ENCODE data around the gene NOTCH1.

Gene NOTCH1

DNA sequence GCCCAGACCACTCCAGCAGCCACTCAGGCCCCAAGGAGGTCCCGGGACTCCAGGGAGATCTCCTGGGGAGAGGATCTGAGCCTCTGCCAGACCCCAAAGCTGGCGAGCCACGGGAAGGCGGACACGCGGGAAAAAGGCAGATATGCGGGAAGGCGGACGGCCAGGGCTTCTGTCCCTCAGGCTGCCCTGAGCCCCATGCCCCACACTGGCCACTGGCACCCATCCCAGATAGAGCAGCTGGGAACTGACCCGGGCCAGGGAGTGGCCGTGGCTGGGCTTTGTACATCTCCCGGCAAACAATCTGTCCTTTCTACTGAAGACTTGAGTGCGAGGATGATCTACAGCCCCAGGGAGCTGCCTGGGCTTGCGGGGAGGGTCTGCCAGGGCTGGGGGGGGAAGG, 21.1 kb upstream of the NOTCH1 start:
- no peaks in the 10 kb centered on the region for H3K9me3 ChIP-seq (ENCODE audit: control extremely low read depth in 1 of 5, control insufficient read depth in 4 of 5, insufficient read depth in 2 of 5, low read depth in 1 of 5, low read length in 4 of 5)
- CTCF ChIA-PET, result no interaction called here
- 90% methylated on average over 11 of the region's 14 CpGs for WGBS (ENCODE audit: insufficient coverage)
- peaks cover 0 to 30% (median 27%) of the 10 kb centered on the region in 4 experiments for H3K4me1 ChIP-seq (ENCODE audit: control extremely low read depth in 1 of 4, control insufficient read depth in 4 of 4, insufficient read depth in 4 of 4, low read length in 3 of 4)
- POLR2A ChIA-PET, result no interaction called here
- H3K4me3 ChIP-seq (ENCODE audit: control insufficient read depth in 1 of 7, extremely low read depth in 1 of 7, insufficient read depth in 4 of 7, low read depth in 2 of 7, low read length in 6 of 7), result no peak overlapping the region
- DNase-seq, result no peak
- no peak overlapping the region for H3K27ac ChIP-seq (ENCODE audit: insufficient read depth in 1 of 2, low read depth in 1 of 2, low read length in 2 of 2, poor library complexity in 1 of 2, severe bottlenecking in 2 of 2)
- H3K36me3 ChIP-seq (ENCODE audit: control insufficient read depth in 4 of 4, insufficient read depth in 4 of 4, low read length in 3 of 4), result no peaks in the 10 kb centered on the region
- no peaks in the 10 kb centered on the region for H3K27me3 ChIP-seq (replicated peaks in 2 of 5; ENCODE audit: control insufficient read depth in 4 of 5, insufficient read depth in 5 of 5, low read length in 4 of 5)

- WGBS (ENCODE audit: insufficient coverage), result 87% methylated on average over 18 of the region's 19 CpGs
- Histone ChIP-seq H3K4me3 (ENCODE audit: control insufficient read depth in 1 of 7, extremely low read depth in 1 of 7, insufficient read depth in 4 of 7, low read depth in 2 of 7, low read length in 6 of 7) (no peak overlapping the region), H3K27ac (ENCODE audit: insufficient read depth in 1 of 2, low read depth in 1 of 2, low read length in 2 of 2, poor library complexity in 1 of 2, severe bottlenecking in 2 of 2) (no peak overlapping the region), H3K27me3 (replicated peaks in 2 of 5; ENCODE audit: control insufficient read depth in 4 of 5, insufficient read depth in 5 of 5, low read length in 4 of 5) (no peaks in the 10 kb centered on the region), H3K9me3 (ENCODE audit: control extremely low read depth in 1 of 5, control insufficient read depth in 4 of 5, insufficient read depth in 2 of 5, low read depth in 1 of 5, low read length in 4 of 5) (no peaks in the 10 kb centered on the region), H3K36me3 (ENCODE audit: control insufficient read depth in 4 of 4, insufficient read depth in 4 of 4, low read length in 3 of 4) (no peaks in the 10 kb centered on the region), H3K4me1 (ENCODE audit: control extremely low read depth in 1 of 4, control insufficient read depth in 4 of 4, insufficient read depth in 4 of 4, low read length in 3 of 4) (peaks cover 0 to 28% (median 27%) of the 10 kb centered on the region in 4 experiments)
- no peak for DNase-seq
- CTCF ChIA-PET, result no interaction called here
- POLR2A ChIA-PET, result no interaction called here
Observed at GRCh38 chr9:136566553-136566895, 20.7 kb upstream of the NOTCH1 start.

GRCh38 chr9:136565715-136566552, 20.1 kb upstream of the NOTCH1 start:
- H3K27me3 ChIP-seq (replicated peaks in 2 of 5; ENCODE audit: control insufficient read depth in 4 of 5, insufficient read depth in 5 of 5, low read length in 4 of 5), result no peaks in the 10 kb centered on the region
- 98% methylated on average over 15 of the region's 26 CpGs for WGBS (ENCODE audit: insufficient coverage)
- no peaks in the 10 kb centered on the region for H3K9me3 ChIP-seq (ENCODE audit: control extremely low read depth in 1 of 5, control insufficient read depth in 4 of 5, insufficient read depth in 2 of 5, low read depth in 1 of 5, low read length in 4 of 5)
- DNase-seq, result no peak
- POLR2A ChIA-PET, result no interaction called here
- H3K4me3 ChIP-seq (ENCODE audit: control insufficient read depth in 1 of 7, extremely low read depth in 1 of 7, insufficient read depth in 4 of 7, low read depth in 2 of 7, low read length in 6 of 7), result no peak overlapping the region
- H3K4me1 ChIP-seq (ENCODE audit: control extremely low read depth in 1 of 4, control insufficient read depth in 4 of 4, insufficient read depth in 4 of 4, low read length in 3 of 4), result peaks cover 0 to 28% (median 27%) of the 10 kb centered on the region in 4 experiments
- CTCF ChIA-PET, result interaction anchor here (4.0 kb wide), 1 partner anchor 13 kb away, joined by 12 read pairs; no protein-coding TSS in a partner anchor
- no peak overlapping the region for H3K27ac ChIP-seq (ENCODE audit: insufficient read depth in 1 of 2, low read depth in 1 of 2, low read length in 2 of 2, poor library complexity in 1 of 2, severe bottlenecking in 2 of 2)
- no peaks in the 10 kb centered on the region for H3K36me3 ChIP-seq (ENCODE audit: control insufficient read depth in 4 of 4, insufficient read depth in 4 of 4, low read length in 3 of 4)

DNA sequence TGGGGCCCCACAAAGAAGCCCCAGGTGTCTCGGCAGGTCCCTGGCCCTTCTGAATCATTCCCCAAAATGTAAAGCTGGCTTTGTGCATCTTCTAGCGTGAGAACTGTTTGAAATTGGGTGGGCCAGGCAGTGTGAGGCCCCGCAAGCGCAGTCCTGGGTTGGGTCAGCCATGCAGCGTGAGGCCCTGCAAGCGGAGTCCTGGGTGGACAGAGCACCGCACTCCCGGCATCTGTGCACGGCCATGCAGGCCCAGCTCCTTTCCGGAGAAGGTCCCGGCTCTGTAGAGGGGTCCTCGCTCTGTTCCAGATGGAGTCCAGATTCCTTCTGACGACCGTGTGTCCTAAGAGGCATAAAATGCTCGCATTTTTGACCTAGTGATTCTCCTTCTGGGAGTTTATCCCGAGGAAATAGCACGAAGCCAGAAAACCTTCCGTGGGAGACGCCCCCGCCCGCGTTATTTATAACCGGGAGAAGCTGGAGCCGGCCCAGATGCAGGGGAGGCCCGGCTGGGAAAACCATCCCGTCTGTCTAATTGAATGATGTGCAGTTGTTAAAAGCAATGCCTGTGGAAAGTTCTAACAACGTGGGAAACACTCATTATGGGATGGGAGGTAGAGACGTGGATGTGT, 19.4 kb upstream of the NOTCH1 start:
- POLR2A ChIA-PET, result interaction anchor here (1.4 kb wide), 1 partner anchor 42 kb away, joined by 4 read pairs; no protein-coding TSS in a partner anchor
- no peaks in the 10 kb centered on the region for H3K36me3 ChIP-seq (ENCODE audit: control insufficient read depth in 4 of 4, insufficient read depth in 4 of 4, low read length in 3 of 4)
- H3K27me3 ChIP-seq (replicated peaks in 2 of 5; ENCODE audit: control insufficient read depth in 4 of 5, insufficient read depth in 5 of 5, low read length in 4 of 5), result no peaks in the 10 kb centered on the region
- peaks cover 0 to 29% (median 28%) of the 10 kb centered on the region in 4 experiments for H3K4me1 ChIP-seq (ENCODE audit: control extremely low read depth in 1 of 4, control insufficient read depth in 4 of 4, insufficient read depth in 4 of 4, low read length in 3 of 4)
- CTCF ChIA-PET, result interaction anchor here (0.7 to 4.0 kb wide), 3 partner anchors 13 to 58 kb away, joined by 3 to 12 read pairs (median 5); no protein-coding TSS in a partner anchor
- H3K9me3 ChIP-seq (ENCODE audit: control extremely low read depth in 1 of 5, control insufficient read depth in 4 of 5, insufficient read depth in 2 of 5, low read depth in 1 of 5, low read length in 4 of 5), result no peaks in the 10 kb centered on the region
- 90% methylated on average over 18 of the region's 28 CpGs for WGBS (ENCODE audit: insufficient coverage)
- H3K4me3 ChIP-seq (ENCODE audit: control insufficient read depth in 1 of 7, extremely low read depth in 1 of 7, insufficient read depth in 4 of 7, low read depth in 2 of 7, low read length in 6 of 7), result no peak overlapping the region
- no peak for DNase-seq
- no peak overlapping the region for H3K27ac ChIP-seq (ENCODE audit: insufficient read depth in 1 of 2, low read depth in 1 of 2, low read length in 2 of 2, poor library complexity in 1 of 2, severe bottlenecking in 2 of 2)

DNA sequence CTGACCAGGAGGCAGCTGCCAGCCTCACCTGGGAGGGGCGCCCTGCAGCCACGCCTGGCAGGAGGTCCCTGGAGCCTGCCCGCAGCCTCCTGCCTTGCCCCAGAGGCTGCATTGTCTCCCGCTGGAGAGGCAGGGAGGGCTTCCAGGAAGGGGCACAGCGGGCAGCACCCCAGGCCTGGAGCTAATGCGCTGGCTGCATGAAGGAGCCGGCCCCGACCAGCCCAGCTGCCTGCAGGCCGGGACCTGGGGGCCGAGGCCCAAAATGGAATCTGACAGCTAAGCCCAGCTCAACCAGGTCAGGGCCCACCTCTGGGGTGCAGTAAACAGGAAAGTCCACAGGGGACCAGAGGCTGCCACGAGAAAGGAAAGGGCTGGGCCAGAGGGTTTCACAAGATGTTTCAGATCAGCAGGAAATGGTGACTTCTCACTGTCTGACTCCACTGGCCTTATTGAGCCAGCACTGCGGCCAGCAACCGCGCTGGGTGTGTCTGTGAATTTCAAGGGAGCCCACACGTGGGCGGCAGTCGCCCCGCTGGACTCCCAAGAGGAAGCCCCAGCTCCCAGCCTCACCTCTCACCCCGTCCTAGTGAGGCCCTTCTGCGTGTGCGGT, 18.6 kb upstream of the NOTCH1 start:
- 92% methylated on average over 18 of the region's 21 CpGs for WGBS (ENCODE audit: insufficient coverage)
- DNase-seq, result peak in 1 of 3 donors; percentile 29
- POLR2A ChIA-PET, result interaction anchor here (1.4 kb wide), 1 partner anchor 43 kb away, joined by 4 read pairs; no protein-coding TSS in a partner anchor
- H3K4me1 ChIP-seq (ENCODE audit: control extremely low read depth in 1 of 4, control insufficient read depth in 4 of 4, insufficient read depth in 4 of 4, low read length in 3 of 4), result peaks cover 0 to 31% (median 29%) of the 10 kb centered on the region in 4 experiments
- no peaks in the 10 kb centered on the region for H3K27me3 ChIP-seq (replicated peaks in 2 of 5; ENCODE audit: control insufficient read depth in 4 of 5, insufficient read depth in 5 of 5, low read length in 4 of 5)
- H3K9me3 ChIP-seq (ENCODE audit: control extremely low read depth in 1 of 5, control insufficient read depth in 4 of 5, insufficient read depth in 2 of 5, low read depth in 1 of 5, low read length in 4 of 5), result peaks cover 0 to 4% (median 0%) of the 10 kb centered on the region in 5 experiments
- H3K4me3 ChIP-seq (ENCODE audit: control insufficient read depth in 1 of 7, extremely low read depth in 1 of 7, insufficient read depth in 4 of 7, low read depth in 2 of 7, low read length in 6 of 7), result no peak overlapping the region
- no peaks in the 10 kb centered on the region for H3K36me3 ChIP-seq (ENCODE audit: control insufficient read depth in 4 of 4, insufficient read depth in 4 of 4, low read length in 3 of 4)
- no peak overlapping the region for H3K27ac ChIP-seq (ENCODE audit: insufficient read depth in 1 of 2, low read depth in 1 of 2, low read length in 2 of 2, poor library complexity in 1 of 2, severe bottlenecking in 2 of 2)
- CTCF ChIA-PET, result interaction anchor here (0.7 to 4.0 kb wide), 4 partner anchors 14 to 59 kb away, joined by 3 to 12 read pairs (median 4); no protein-coding TSS in a partner anchor

GRCh38 chr9:136563646-136564325, 17.9 kb upstream of the NOTCH1 start:
- peaks cover 0 to 8% (median 0%) of the 10 kb centered on the region in 5 experiments for H3K9me3 ChIP-seq (ENCODE audit: control extremely low read depth in 1 of 5, control insufficient read depth in 4 of 5, insufficient read depth in 2 of 5, low read depth in 1 of 5, low read length in 4 of 5)
- no peaks in the 10 kb centered on the region for H3K27me3 ChIP-seq (replicated peaks in 2 of 5; ENCODE audit: control insufficient read depth in 4 of 5, insufficient read depth in 5 of 5, low read length in 4 of 5)
- no peak overlapping the region for H3K27ac ChIP-seq (ENCODE audit: insufficient read depth in 1 of 2, low read depth in 1 of 2, low read length in 2 of 2, poor library complexity in 1 of 2, severe bottlenecking in 2 of 2)
- H3K4me1 ChIP-seq (ENCODE audit: control extremely low read depth in 1 of 4, control insufficient read depth in 4 of 4, insufficient read depth in 4 of 4, low read length in 3 of 4), result peaks cover 2 to 38% (median 35%) of the 10 kb centered on the region in 4 experiments
- no peak for DNase-seq
- ChIA-PET POLR2A (interaction anchor here (1.1 to 2.0 kb wide), 5 partner anchors 8 to 44 kb away, joined by 4 to 8 read pairs (median 5); partner anchors contain the start of gene NOTCH1), CTCF (interaction anchor here (0.8 to 4.0 kb wide), 9 partner anchors 11 to 75 kb away, joined by 3 to 13 read pairs (median 5); no protein-coding TSS in a partner anchor)
- 86% methylated on average over 19 of the region's 19 CpGs for WGBS (ENCODE audit: insufficient coverage)
- H3K4me3 ChIP-seq (ENCODE audit: control insufficient read depth in 1 of 7, extremely low read depth in 1 of 7, insufficient read depth in 4 of 7, low read depth in 2 of 7, low read length in 6 of 7), result peak overlapping the region in 1 of 7 experiments; percentile 42
- no peaks in the 10 kb centered on the region for H3K36me3 ChIP-seq (ENCODE audit: control insufficient read depth in 4 of 4, insufficient read depth in 4 of 4, low read length in 3 of 4)

All from common myeloid progenitor, CD34-positive (primary cell).